Limb (tissue), 2 donors: ENCODE measurements around the gene CEP57L1.
"Not testable (repeated sequence)": the region's sequence is repeated elsewhere in the genome, so short reads cannot be mapped to it uniquely, and the experiment has no call there.

Source experiments
- DNase-seq, 2 donors: peaks; one replicate each; pipeline ENCODE4 v3.0.0-alpha.2; 2016; ENCODE audit errors: extremely low spot score in 2 of 2

Gene CEP57L1

GRCh38 chr6:109073344-109074132 lies 21.8 kb upstream of the CEP57L1 start:
- DNase-seq = peak in 1 of 2 donors; percentile 81

- DNase-seq = no peak
These were observed 21.2 kb upstream of the CEP57L1 start for GRCh38 chr6:109074133-109074415.

DNA sequence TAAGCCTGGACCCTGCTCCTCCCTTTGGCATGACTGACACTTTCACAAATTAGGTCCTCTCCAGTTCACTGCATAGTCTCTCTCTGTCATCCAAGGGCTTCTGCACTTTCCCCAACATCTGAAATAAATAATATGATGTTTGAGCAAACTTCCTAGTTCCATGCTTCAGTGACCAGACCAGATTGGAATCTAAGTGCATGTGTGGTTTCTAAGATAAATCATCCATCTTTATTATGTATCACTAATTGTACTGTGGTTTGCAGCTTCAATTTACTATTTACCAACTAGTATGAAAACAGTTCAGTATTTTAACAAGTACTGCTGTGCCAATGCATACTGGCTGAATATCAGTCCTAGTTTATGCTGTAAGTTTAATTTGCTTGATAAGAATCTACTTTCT lies 19.4 kb upstream of the CEP57L1 start:
- no peak for DNase-seq

DNA sequence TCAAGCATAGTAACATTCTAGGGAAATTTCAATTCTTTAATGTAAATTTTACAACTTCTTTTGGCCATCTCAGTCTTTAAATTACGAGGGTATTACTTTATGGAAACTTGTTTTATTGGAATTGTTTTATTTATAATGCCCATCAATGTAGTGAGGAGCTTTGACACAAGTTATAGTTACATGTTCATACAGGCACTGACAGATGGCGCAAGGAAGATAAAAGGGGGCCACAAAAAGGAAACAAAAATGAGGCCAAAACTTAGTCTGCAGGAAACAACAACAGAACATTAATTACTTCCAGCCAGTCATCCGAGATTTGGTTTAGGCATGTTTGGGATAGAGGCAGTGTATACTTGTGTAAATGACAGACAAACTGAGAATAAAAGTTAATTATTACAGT lies 18.9 kb upstream of the CEP57L1 start:
- DNase-seq = no peak

GRCh38 chr6:109079981-109080380 lies 15.3 kb upstream of the CEP57L1 start:
- peak; percentile 43 to 73 for DNase-seq

GRCh38 chr6:109081026-109081425 lies 14.3 kb upstream of the CEP57L1 start:
- no peak for DNase-seq

GRCh38 chr6:109081516-109082187 lies 13.7 kb upstream of the CEP57L1 start:
- no peak for DNase-seq

DNA sequence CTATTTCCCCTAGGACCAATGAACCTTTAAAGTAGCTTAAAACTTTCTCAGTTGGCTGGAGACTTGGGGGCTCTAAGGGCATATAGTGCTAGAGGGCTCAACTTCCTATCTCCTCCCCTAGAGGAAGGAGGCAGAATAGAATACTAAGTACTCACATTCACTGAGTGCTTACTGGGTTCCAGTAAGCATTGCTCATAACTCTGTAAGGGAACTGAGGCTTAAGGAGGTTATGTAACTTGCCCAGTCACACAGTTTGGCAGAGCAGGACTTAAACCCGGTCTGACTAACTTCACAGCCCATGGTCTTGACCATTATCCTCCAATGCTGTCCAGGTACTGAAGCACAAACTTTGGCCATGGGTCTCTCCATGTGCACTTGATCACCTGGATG lies 13.1 kb upstream of the CEP57L1 start:
- DNase-seq = no peak

GRCh38 chr6:109083657-109084056 lies 11.7 kb upstream of the CEP57L1 start:
- DNase-seq = no peak

- not testable (repeated sequence) for DNase-seq
These were observed 11.2 kb upstream of the CEP57L1 start for GRCh38 chr6:109084146-109084545.

GRCh38 chr6:109087661-109088264 lies 7.5 kb upstream of the CEP57L1 start:
- no peak for DNase-seq

GRCh38 chr6:109088995-109089394 lies 6.3 kb upstream of the CEP57L1 start:
- no peak for DNase-seq

- no peak for DNase-seq
These were observed 3.8 kb upstream of the CEP57L1 start for GRCh38 chr6:109091314-109092024.

GRCh38 chr6:109092074-109092473 lies 3.2 kb upstream of the CEP57L1 start:
- DNase-seq = no peak

GRCh38 chr6:109093732-109094415 lies 1.4 kb upstream of the CEP57L1 start:
- no peak for DNase-seq

GRCh38 chr6:109094416-109095035 lies 781 bp upstream of the CEP57L1 start, which contains the start of gene SESN1:
Gene SESN1 (minus strand): TSS chr6:109094846. CDS start chr6:109094073, 773 bp downstream.
- peak; percentile 95 to 99 for DNase-seq

DNA sequence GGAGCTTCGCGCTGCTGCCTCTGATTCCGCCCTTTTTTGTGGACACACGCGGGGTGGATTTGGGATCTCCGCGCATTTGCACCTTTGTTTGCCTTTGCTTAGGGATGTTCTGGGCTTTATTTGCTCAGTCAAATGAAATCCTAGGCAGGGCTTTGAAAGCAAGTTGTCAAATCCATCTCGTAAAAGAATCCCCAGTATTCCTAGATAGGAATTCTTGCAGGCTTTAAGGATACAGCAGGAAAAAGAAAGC lies 453 bp downstream of the CEP57L1 start:
- no peak for DNase-seq

- no peak for DNase-seq
These were observed 901 bp downstream of the CEP57L1 start for GRCh38 chr6:109096208-109096607.

DNA sequence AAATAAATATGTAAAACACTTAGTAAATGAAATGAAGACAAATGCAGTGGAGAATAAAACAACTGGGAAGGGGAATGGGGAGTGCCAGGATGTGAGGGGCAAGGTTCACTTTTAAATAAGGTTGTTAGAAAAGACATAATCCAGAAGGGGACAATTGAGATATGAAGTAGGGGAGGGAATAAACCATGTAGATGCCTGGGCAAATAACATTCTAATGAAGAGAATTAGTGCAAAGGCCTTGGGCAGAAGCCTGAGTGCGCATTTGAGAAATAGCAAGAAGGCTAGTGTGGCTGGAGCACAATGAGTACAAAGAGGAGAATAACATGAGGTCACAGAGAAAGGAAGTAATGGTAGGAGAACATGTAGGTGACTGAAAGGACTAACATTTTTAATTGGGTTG lies 2.4 kb downstream of the CEP57L1 start:
- no peak for DNase-seq

DNA sequence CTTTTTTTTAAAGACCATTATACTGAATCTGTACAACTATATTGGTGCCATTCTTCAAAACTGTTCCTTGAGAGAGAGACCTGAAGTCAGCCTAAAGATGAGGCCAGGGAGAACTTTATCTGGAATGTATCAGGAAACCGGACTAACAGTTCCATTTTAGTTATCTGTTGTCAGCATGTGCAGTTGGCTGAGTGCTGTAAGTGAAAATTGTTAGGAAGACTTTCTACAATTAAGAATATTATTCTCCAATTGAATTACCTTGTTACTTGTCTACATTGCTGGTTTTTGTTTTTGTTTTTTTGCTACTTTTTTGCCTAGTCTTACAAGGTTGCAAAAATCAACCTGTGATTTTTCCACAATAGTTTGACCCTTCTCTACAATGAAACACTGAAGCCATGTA lies 7.5 kb downstream of the CEP57L1 start:
- no peak for DNase-seq

- no peak for DNase-seq
These were observed 8.6 kb downstream of the CEP57L1 start for GRCh38 chr6:109103942-109104341.
